Hepatocyte (in vitro differentiated cells): Measurements from ENCODE around the gene THAP3. TPM values are rescaled to one million over a fixed set of nuclear protein-coding genes. Genes with fewer than 3 reads are reported as not detected.
"Not testable (repeated sequence)": the region's sequence is repeated elsewhere in the genome, so short reads cannot be mapped to it uniquely, and the experiment has no call there.

Experiments
- DNase-seq: peaks from one replicate; pipeline ENCODE4 v3.0.0-alpha.2; 2016; ENCODE audit warnings: low spot score
- H2AFZ ChIP-seq: fragments of 200-600 bp; sonication (generic); 2 replicates; pipeline ENCODE4 v1.6.0; 2016; ENCODE audit warnings: antibody characterized with exemption, mild to moderate bottlenecking
- H3K27ac ChIP-seq: fragments of 200-600 bp; sonication (generic); 2 replicates; pipeline ENCODE4 v1.5.1; 2016; ENCODE audit warnings: mild to moderate bottlenecking
- H3K27me3 ChIP-seq: fragments of 200-600 bp; sonication (generic); 2 replicates; pipeline ENCODE4 v1.6.1; 2016
- H3K36me3 ChIP-seq: fragments of 200-600 bp; sonication (generic); replicated peaks from 2 replicates; pipeline ENCODE4 v1.5.1; 2016; ENCODE audit warnings: low read depth; ENCODE audit not compliant: insufficient read depth
- H3K4me1 ChIP-seq: fragments of 200-600 bp; sonication (generic); 2 replicates; pipeline ENCODE4 v1.5.1; 2016; ENCODE audit warnings: mild to moderate bottlenecking, moderate library complexity; ENCODE audit not compliant: insufficient read depth
- H3K4me2 ChIP-seq: fragments of 200-600 bp; sonication (generic); 2 replicates; pipeline ENCODE4 v1.6.0; 2016
- H3K4me3 ChIP-seq: fragments of 200-600 bp; sonication (generic); 2 replicates; pipeline ENCODE4 v1.5.1; 2016; ENCODE audit warnings: mild to moderate bottlenecking
- H3K79me2 ChIP-seq: fragments of 200-600 bp; sonication (generic); 2 replicates; pipeline ENCODE4 v1.6.0; 2017; ENCODE audit warnings: mild to moderate bottlenecking
- H3K9me2 ChIP-seq: fragments of 200-600 bp; sonication (generic); replicated peaks from 2 replicates; pipeline ENCODE4 v1.6.0; 2017; ENCODE audit warnings: mild to moderate bottlenecking; ENCODE audit not compliant: insufficient read depth
- H3K9me3 ChIP-seq: fragments of 200-600 bp; sonication (generic); 2 replicates; pipeline ENCODE4 v1.5.1; 2016; ENCODE audit warnings: low read depth, mild to moderate bottlenecking
- H4K20me1 ChIP-seq: fragments of 200-600 bp; sonication (generic); 2 replicates; pipeline ENCODE4 v1.6.0; 2016; ENCODE audit warnings: mild to moderate bottlenecking; ENCODE audit not compliant: insufficient read depth, poor library complexity, severe bottlenecking
- CTCF ChIP-seq: fragments of 200-600 bp; sonication (generic); IDR thresholded peaks from 2 replicates; pipeline ENCODE4 v1.5.1; 2016; ENCODE audit warnings: antibody characterized with exemption, mild to moderate bottlenecking; ENCODE audit not compliant: poor library complexity
- EZH2 ChIP-seq: fragments of 200-600 bp; sonication (generic); IDR thresholded peaks from 2 replicates; pipeline ENCODE4 v1.6.1; 2016; ENCODE audit warnings: antibody characterized with exemption, mild to moderate bottlenecking, borderline replicate concordance
- EZH2phosphoT487 ChIP-seq: fragments of 200-600 bp; sonication (generic); IDR thresholded peaks from one replicate; pipeline ENCODE4 v1.6.1; 2018; ENCODE audit warnings: antibody characterized with exemption, mild to moderate bottlenecking, low read depth, moderate library complexity; ENCODE audit not compliant: unreplicated experiment, severe bottlenecking
- WGBS: methylation state at CpG from one replicate; pipeline ENCODE4 v1.1.6; 2016; ENCODE audit warnings: low lambda C conversion rate; ENCODE audit errors: missing lambda C conversion rate; 5-methylcytosine and 5-hydroxymethylcytosine counted together
- polyA plus RNA-seq: library from polyadenylated mRNA; unstranded; fragments of >200 nt; fragmentation: Nextera tagmentation; extraction: Ambion mirVana; gene quantifications from 2 replicates; pipeline ENCODE4 v1.2.1, GENCODE V29; 2016
- total RNA-seq: library from RNA; depleted of rRNA; stranded (reverse); fragments of >200 nt; gene quantifications from 2 replicates; pipeline ENCODE4 v1.2.3, GENCODE V29; 2014

THAP3 gene
- total and polyA plus RNA-seq, 2 experiments from 2014 or later, result 13.0 to 26.5 TPM

GRCh38 chr1:6597777-6598131 lies 26.9 kb upstream of the THAP3 start:
- Histone ChIP-seq H3K79me2 (peaks cover 56% of the 10 kb centered on the region), H3K4me3 (no peak overlapping the region), H3K4me1 (peaks cover 14% of the 10 kb centered on the region), H3K9me2 (no peaks in the 10 kb centered on the region), H4K20me1 (peaks cover 31% of the 10 kb centered on the region), H3K9me3 (no peaks in the 10 kb centered on the region), H3K27me3 (no peaks in the 10 kb centered on the region), H3K27ac (no peak overlapping the region), H3K36me3 (no peaks in the 10 kb centered on the region), H2AFZ (no peak overlapping the region), H3K4me2 (no peak overlapping the region)
- WGBS, result 70% methylated on average over 6 of the region's 6 CpGs
- DNase-seq, result no peak
- TF ChIP-seq CTCF (no peak), EZH2 (no peak), EZH2phosphoT487 (no peak)

- Histone ChIP-seq H3K36me3 (no peaks in the 10 kb centered on the region), H3K9me3 (no peaks in the 10 kb centered on the region), H3K4me2 (peak overlapping the region; percentile 88), H3K4me1 (peaks cover 25% of the 10 kb centered on the region), H3K79me2 (peaks cover 56% of the 10 kb centered on the region), H3K9me2 (no peaks in the 10 kb centered on the region), H3K27me3 (no peaks in the 10 kb centered on the region), H2AFZ (no peak overlapping the region), H3K27ac (no peak overlapping the region), H4K20me1 (peaks cover 29% of the 10 kb centered on the region), H3K4me3 (no peak overlapping the region)
- DNase-seq, result no peak
- TF ChIP-seq EZH2phosphoT487 (no peak), EZH2 (no peak), CTCF (no peak)
- 96% methylated on average over 31 of the region's 31 CpGs for WGBS
Measured at GRCh38 chr1:6599141-6599975, 25.3 kb upstream of the THAP3 start.

GRCh38 chr1:6599991-6600390 lies 24.7 kb upstream of the THAP3 start:
- H3K4me1 ChIP-seq, result peaks cover 31% of the 10 kb centered on the region
- WGBS, result 87% methylated on average over 8 of the region's 8 CpGs
- H3K79me2 ChIP-seq, result peaks cover 59% of the 10 kb centered on the region
- H3K27ac ChIP-seq, result peak overlapping the region; percentile 100
- DNase-seq, H3K9me2 ChIP-seq, H2AFZ ChIP-seq, H3K9me3 ChIP-seq, H3K36me3 ChIP-seq, H3K27me3 ChIP-seq: not testable (repeated sequence)
- peak overlapping the region; percentile 6 for H3K4me3 ChIP-seq
- peak overlapping the region; percentile 88 for H3K4me2 ChIP-seq
- peaks cover 29% of the 10 kb centered on the region for H4K20me1 ChIP-seq

- H2AFZ ChIP-seq, result no peak overlapping the region
Measured at GRCh38 chr1:6600410-6601048, 24.1 kb upstream of the THAP3 start.

More at GRCh38 chr1:6600410-6601048, 24.1 kb upstream of the THAP3 start:
- DNase-seq, result no peak
- Histone ChIP-seq H3K36me3 (no peaks in the 10 kb centered on the region), H4K20me1 (peaks cover 29% of the 10 kb centered on the region), H3K4me1 (peaks cover 33% of the 10 kb centered on the region), H3K79me2 (peaks cover 62% of the 10 kb centered on the region), H3K27me3 (no peaks in the 10 kb centered on the region), H3K4me3 (peak overlapping the region; percentile 6), H3K27ac (peak overlapping the region; percentile 100), H3K4me2 (peak overlapping the region; percentile 88), H3K9me2 (no peaks in the 10 kb centered on the region), H3K9me3 (no peaks in the 10 kb centered on the region)
- TF ChIP-seq CTCF (no peak), EZH2phosphoT487 (no peak), EZH2 (no peak)
- 27% methylated on average over 10 of the region's 10 CpGs for WGBS
